ENCODE data around the gene PEX10.

GRCh38 chr1:2446394-2446793, 34.0 kb upstream of the PEX10 start:
- TF ChIP-seq CTCF (IDR thresholded peaks at IDR 0.05; ENCODE audit: borderline replicate concordance, extremely low read depth, low read length, poor library complexity, severe bottlenecking) (no peak), EZH2 (IDR thresholded peaks at IDR 0.05; ENCODE audit: borderline replicate concordance, low read depth, low read length, severe bottlenecking) (no peak)

Data from DND-41 (cell line).